RKO (cell line): ENCODE results near the gene LANCL2.
A peak's percentile ranks its signal among the peaks of the same experiment; 100 is the strongest.
"Not testable (repeated sequence)": the region's sequence is repeated elsewhere in the genome, so short reads cannot be mapped to it uniquely, and the experiment has no call there.

ENCODE experiments used
- DNase-seq: peaks from one replicate; pipeline ENCODE4 v3.0.0-alpha.2; 2016; ENCODE audit warnings: low spot score

LANCL2 gene

GRCh38 chr7:55365205-55365674 is at the start of gene LANCL2:
TSS of gene LANCL2 (plus strand) at chr7:55365337. CDS start at chr7:55366026, 689 bp downstream.
- peak; percentile 48 for DNase-seq

DNA sequence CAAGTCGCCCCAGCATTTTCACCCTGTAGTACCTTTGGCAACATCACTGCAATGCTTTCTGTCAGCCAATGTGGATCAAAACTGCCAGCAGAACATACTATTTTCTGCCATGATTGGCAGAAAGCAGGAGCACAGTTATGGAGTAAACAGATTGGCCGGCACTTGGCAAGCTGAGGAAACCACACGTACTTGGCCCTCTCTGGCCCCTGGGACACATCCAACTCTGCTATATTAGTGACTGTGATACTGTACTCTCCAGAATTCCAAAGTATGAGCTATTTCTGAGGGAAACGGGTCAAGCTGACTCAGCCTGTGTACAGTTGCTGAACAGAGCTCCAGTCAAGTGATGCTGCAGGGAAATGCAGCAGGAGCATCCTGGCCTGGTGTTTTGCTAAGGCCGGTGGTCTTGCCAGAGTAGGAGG is 39.8 kb upstream of the LANCL2 start:
- peak; percentile 47 for DNase-seq

- DNase-seq: no peak
Measured at GRCh38 chr7:55326081-55326835, 38.9 kb upstream of the LANCL2 start.

- no peak for DNase-seq
Measured at GRCh38 chr7:55326945-55327626, 38.1 kb upstream of the LANCL2 start.

DNA sequence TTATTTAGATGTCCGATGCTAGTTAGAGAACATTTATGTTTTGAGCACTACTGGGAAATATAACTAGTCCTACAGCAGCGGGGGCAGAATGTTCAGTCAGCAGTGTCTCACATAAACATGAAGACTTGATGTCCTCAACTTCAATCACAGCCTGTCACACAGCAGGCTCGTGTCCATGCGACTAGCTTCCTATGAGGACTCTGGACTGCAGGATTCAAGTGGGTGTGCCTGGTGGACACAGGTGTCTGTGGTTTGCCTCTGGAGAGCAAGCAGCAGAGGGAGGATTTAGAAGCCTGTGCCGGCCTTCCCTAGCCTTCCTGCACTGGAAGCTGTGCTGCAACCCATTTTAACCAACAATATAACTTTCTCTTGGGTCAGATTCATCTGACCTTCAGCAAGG is 30.0 kb upstream of the LANCL2 start:
- no peak for DNase-seq

GRCh38 chr7:55335786-55336185 is 29.4 kb upstream of the LANCL2 start:
- DNase-seq: no peak

DNA sequence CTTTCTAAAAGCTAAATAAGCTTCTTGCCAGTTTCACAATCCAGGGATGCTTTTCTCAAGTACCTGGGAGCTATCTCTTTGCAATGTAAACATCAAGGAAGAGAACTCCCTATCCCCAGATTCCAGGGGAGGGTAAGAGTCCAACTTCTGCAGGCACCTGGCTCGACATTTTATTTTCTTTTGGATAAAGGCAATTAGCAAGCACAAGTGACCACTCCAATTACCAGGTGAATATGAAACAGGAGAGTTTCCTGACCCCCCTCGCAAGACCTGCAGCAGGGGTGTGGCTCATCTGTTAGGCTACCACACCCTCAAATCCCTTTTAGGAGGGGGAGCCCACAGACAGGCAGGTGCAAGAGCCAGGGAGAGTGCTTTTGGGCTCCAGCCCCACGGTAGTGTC is 28.6 kb upstream of the LANCL2 start:
- DNase-seq: no peak

GRCh38 chr7:55339033-55340000 is 25.8 kb upstream of the LANCL2 start:
- no peak for DNase-seq

DNA sequence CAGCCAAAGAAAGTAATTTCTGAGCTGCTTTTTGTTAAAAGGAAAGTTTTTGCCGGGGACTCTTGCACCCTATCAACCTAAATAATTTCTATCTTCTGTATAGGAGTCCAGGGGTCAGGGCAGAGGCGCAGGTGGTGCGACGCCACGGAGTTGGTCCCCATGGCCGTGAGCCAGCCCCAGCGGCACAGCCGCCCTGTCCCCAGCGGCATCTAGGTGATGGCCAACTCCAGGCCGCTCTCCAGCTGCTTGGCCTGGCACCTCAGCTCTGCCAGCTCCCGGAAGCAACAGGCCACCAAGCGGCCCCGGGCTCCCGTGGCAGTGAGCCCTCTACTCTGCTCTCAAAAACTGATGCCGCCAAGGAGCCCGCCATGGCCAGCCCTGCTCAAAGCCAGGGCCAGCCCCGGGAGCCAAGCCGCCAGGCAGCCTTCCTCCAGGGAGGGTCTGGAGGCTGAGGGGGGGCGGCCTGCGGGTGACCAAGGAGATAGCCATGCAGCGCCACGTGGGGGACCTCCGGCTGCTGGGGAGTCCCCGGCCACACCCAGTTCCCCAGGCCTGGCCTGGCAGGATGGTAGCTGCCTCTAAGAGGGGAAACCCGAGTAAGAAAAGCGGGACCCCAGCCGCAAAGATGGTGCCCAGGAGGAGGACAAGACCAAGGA is 22.8 kb upstream of the LANCL2 start:
- DNase-seq: no peak

- DNase-seq: no peak
Measured at GRCh38 chr7:55343002-55343781, 21.9 kb upstream of the LANCL2 start.

GRCh38 chr7:55343860-55344606 is 21.1 kb upstream of the LANCL2 start:
- DNase-seq: no peak

DNA sequence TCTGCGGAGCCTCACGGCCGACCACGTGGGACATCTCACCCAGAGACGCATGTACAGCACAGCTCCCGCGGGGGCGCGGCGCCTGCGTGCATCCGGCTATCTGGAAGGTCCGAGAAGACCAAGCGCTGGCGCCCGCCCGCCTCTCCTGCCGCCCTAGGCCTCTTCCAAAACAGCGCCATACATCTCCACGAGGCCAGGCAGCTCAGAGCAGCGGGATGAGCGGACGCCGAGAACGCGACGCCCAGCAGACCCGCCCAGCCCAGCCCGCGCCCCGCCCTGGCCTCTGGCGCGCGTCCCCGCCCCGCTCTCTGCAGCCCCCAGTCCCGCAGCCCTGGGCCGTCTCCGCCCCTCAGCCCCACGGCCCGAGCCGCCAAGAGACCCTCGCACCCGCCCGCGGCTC is 20.3 kb upstream of the LANCL2 start:
- no peak for DNase-seq

GRCh38 chr7:55345292-55345691 is 19.8 kb upstream of the LANCL2 start:
- DNase-seq: no peak

DNA sequence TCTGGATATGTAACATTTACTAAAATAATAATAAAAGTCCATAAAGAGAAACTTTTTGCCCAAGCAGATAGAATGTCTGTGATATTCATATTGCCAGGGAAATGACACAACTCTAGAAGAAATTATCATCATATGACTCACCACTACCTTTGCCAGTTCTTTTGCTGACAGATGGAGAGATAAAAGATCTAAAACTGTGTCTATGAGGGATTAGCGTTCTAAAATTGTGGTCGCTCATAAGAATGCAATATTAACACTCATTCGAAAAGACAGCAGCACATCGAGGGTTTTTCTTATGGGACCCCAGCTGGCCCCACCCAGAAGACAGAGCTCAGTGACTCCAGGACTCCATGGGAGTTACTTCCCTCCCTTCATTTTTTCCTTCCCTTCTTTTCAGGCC is 16.6 kb upstream of the LANCL2 start:
- peak; percentile 67 for DNase-seq

DNA sequence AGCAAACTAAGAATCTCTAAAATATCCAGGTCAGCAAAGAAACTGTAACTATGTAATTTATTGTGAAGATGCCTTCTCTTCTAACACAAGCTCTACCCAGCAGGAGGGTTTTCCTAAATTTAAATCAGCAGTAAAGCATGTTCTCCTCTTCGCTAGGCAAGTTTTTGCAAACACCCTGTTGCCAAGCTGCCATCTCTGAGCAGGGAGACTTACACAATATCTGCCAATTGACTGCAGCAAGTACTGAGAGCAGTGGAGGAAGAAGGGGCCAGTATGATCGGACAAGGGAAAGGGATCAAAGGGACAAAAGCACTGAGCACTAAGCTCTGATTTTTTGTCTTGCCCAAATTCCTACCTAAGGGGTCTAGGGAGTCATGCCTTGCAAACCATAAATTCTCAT is 16.0 kb upstream of the LANCL2 start:
- no peak for DNase-seq

DNA sequence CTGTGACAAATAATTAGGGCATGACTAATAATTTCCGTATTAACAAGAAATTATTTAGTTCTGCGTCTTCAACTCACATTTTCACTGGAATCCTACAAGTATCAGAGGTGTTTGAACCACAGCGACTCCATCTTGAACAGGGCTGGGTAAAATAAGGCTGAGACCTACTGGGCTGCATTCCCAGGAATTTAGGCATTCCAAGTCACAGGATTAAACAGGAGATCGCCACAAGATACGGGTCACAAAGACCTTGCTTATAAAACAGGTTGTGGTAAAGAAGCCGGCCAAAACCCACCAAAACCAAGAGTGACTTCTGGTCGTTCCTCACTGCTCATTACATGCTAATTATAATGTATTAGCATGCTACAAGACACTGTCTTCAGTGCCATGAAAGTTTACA is 14.9 kb upstream of the LANCL2 start:
- no peak for DNase-seq

- no peak for DNase-seq
Measured at GRCh38 chr7:55351263-55351662, 13.9 kb upstream of the LANCL2 start.

DNA sequence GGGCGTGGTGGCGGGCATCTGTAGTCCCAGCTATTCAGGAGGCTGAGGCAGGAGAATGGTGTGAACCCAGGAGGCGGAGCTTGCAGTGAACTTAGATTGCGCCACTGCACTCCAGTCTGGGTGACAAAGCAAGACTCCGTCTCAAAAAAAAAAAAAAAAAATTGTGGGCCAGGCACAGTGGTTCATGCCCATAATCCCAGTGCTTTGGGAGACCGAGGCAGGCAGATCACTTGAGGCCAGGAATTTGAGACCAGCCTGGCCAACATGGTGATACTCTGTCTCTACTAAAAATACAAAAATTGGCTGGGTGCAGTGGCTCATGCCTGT is 12.2 kb upstream of the LANCL2 start:
- DNase-seq: not testable (repeated sequence)

- DNase-seq: no peak
Measured at GRCh38 chr7:55360486-55360885, 4.7 kb upstream of the LANCL2 start.

DNA sequence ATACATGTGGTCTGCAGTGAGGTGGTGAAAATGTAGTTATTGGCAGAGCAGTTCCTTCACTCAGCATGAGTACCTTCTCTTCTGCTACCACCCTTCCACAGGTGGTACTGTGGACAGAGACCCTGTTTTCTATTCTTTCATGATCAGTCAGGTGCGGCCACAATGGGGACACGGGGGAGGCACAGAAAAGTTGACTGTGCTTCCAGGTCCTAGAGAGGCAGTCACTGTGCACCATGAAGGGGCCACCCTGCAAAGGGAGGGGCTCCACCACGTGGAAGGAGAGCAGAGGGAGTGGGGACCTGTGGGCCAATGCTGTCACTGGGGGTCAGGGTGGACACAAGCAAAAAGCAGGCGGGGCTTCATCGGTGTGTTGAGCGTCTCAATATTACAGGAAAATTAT is 3.6 kb upstream of the LANCL2 start:
- no peak for DNase-seq
